ENCODE measurements around the gene MRPS18A. TPM values are rescaled to one million over a fixed set of nuclear protein-coding genes. Genes with fewer than 3 reads are reported as not detected.

The MRPS18A gene
- total RNA-seq, 1 donor from 2014 or later = 56.4 TPM

GRCh38 chr6:43699564-43700186 is 12.1 kb upstream of the MRPS18A start:
- DNase-seq (ENCODE audit: low read depth) = no peak
- H3K4me3 ChIP-seq (ENCODE audit: low read depth, low read length) = no peak overlapping the region
- no peak for TF ChIP-seq CTCF (conservative IDR thresholded peaks at IDR 0.05; ENCODE audit: low read depth, low read length)

GRCh38 chr6:43698584-43699349 is 11.2 kb upstream of the MRPS18A start:
- TF ChIP-seq CTCF (conservative IDR thresholded peaks at IDR 0.05; ENCODE audit: low read depth, low read length) = no peak
- no peak for DNase-seq (ENCODE audit: low read depth)

GRCh38 chr6:43697421-43697820 is 9.8 kb upstream of the MRPS18A start:
- no peak for DNase-seq (ENCODE audit: low read depth)
- no peak overlapping the region for H3K4me3 ChIP-seq (ENCODE audit: low read depth, low read length)
- TF ChIP-seq CTCF (conservative IDR thresholded peaks at IDR 0.05; ENCODE audit: low read depth, low read length) = no peak

More at GRCh38 chr6:43698584-43699349, 11.2 kb upstream of the MRPS18A start:
- H3K4me3 ChIP-seq (ENCODE audit: low read depth, low read length) = no peak overlapping the region

- H3K4me3 ChIP-seq (ENCODE audit: low read depth, low read length) = no peak overlapping the region
- no peak for TF ChIP-seq CTCF (conservative IDR thresholded peaks at IDR 0.05; ENCODE audit: low read depth, low read length)
- DNase-seq (ENCODE audit: low read depth) = no peak
Measured at GRCh38 chr6:43695967-43696291, 8.3 kb upstream of the MRPS18A start.

GRCh38 chr6:43695215-43695966 is 7.8 kb upstream of the MRPS18A start:
- no peak for DNase-seq (ENCODE audit: low read depth)
- TF ChIP-seq CTCF (conservative IDR thresholded peaks at IDR 0.05; ENCODE audit: low read depth, low read length) = no peak
- no peak overlapping the region for H3K4me3 ChIP-seq (ENCODE audit: low read depth, low read length)

GRCh38 chr6:43689421-43689820 is 1.8 kb upstream of the MRPS18A start:
- H3K4me3 ChIP-seq (ENCODE audit: low read depth, low read length) = no peak overlapping the region
- TF ChIP-seq CTCF (conservative IDR thresholded peaks at IDR 0.05; ENCODE audit: low read depth, low read length) = no peak
- DNase-seq (ENCODE audit: low read depth) = no peak
